IMR-90 (cell line): Measurements from ENCODE around the gene CBX3. TPM values are rescaled to one million over a fixed set of nuclear protein-coding genes. Genes with fewer than 3 reads are reported as not detected.

Experiments
- ATAC-seq: fragments of 200-7000 bp; cut with Tn5 transposase; 2 replicates; pipeline ENCODE4 v1.9.1; 2020; ENCODE audit warnings: low read depth, mild to moderate bottlenecking, moderate library complexity
- BruUV-seq: library from RNA; stranded (reverse); fragments of 400-500 nt; replicated peaks from 2 replicates; lab custom pipeline; 2021; lab: Mats Ljungman, UMichigan
- CTCF ChIA-PET: fragments of 300-600 bp; formaldehyde crosslinking; extraction: SDS; loops from one replicate; lab custom pipeline; 2021; ENCODE audit warnings: antibody characterized with exemption; lab: Yijun Ruan, JAX
- POLR2A ChIA-PET: fragments of 300-600 bp; sonication (Branson Sonifier 250); formaldehyde crosslinking; loops from one replicate; lab custom pipeline; 2022; ENCODE audit warnings: antibody characterized with exemption; ENCODE audit not compliant: unreplicated experiment; lab: Charles Lee
- DNase-seq: peaks from one replicate; pipeline ENCODE4 v3.0.0; 2013
- H2AFZ ChIP-seq: replicated peaks from 2 replicates; pipeline ENCODE3; 2013; ENCODE audit warnings: low read length, mild to moderate bottlenecking; ENCODE audit not compliant: poor library complexity
- H2AK5ac ChIP-seq: 2 replicates; pipeline ENCODE4 v1.6.1; 2013; ENCODE audit warnings: low read depth, low read length, inconsistent platforms
- H2AK9ac ChIP-seq: replicated peaks from 2 replicates; pipeline ENCODE3; 2013; ENCODE audit warnings: mild to moderate bottlenecking, low read depth, low read length, moderate library complexity; ENCODE audit not compliant: poor library complexity
- H2BK120ac ChIP-seq: 2 replicates; pipeline ENCODE4 v1.6.1; 2013; ENCODE audit warnings: low read depth, low read length, inconsistent platforms
- H2BK15ac ChIP-seq: 3 replicates; pipeline ENCODE4 v1.6.1; 2013; ENCODE audit warnings: low read depth, low read length, inconsistent platforms
- H2BK20ac ChIP-seq: 2 replicates; pipeline ENCODE4 v1.6.1; 2013; ENCODE audit warnings: low read depth, mild to moderate bottlenecking, inconsistent platforms, low read length, moderate library complexity
- H2BK5ac ChIP-seq: 2 replicates; pipeline ENCODE4 v1.6.1; 2013; ENCODE audit warnings: mild to moderate bottlenecking, low read depth, low read length, inconsistent platforms; ENCODE audit not compliant: poor library complexity, severe bottlenecking
- H3K14ac ChIP-seq: replicated peaks from 2 replicates; pipeline ENCODE4 v1.6.1; 2013; ENCODE audit warnings: low read depth, low read length, inconsistent platforms
- H3K18ac ChIP-seq: 2 replicates; pipeline ENCODE4 v1.6.1; 2013; ENCODE audit warnings: low read depth, low read length, control low read depth
- H3K23ac ChIP-seq: 2 replicates; pipeline ENCODE4 v1.6.1; 2013; ENCODE audit warnings: low read depth, low read length, inconsistent platforms
- H3K27ac ChIP-seq: 2 replicates; pipeline ENCODE4 v1.5.1; 2013; ENCODE audit warnings: mild to moderate bottlenecking, control low read depth, low read length; ENCODE audit not compliant: insufficient read depth
- H3K27me3 ChIP-seq: 2 replicates; pipeline ENCODE4 v1.6.1; 2013; ENCODE audit warnings: low read length; ENCODE audit not compliant: control insufficient read depth, insufficient read depth
- H3K36me3 ChIP-seq: 2 replicates; pipeline ENCODE4 v1.6.1; 2013; ENCODE audit warnings: low read length, mixed read lengths; ENCODE audit not compliant: control insufficient read depth, insufficient read depth
- H3K4ac ChIP-seq: 2 replicates; pipeline ENCODE4 v1.6.1; 2013; ENCODE audit warnings: low read depth, low read length, inconsistent platforms
- H3K4me1 ChIP-seq: 2 replicates; pipeline ENCODE4 v1.6.1; 2013; ENCODE audit warnings: low read length, mixed read lengths; ENCODE audit not compliant: control insufficient read depth, insufficient read depth
- H3K4me2 ChIP-seq: 2 replicates; pipeline ENCODE4 v1.6.1; 2013; ENCODE audit warnings: low read depth, mild to moderate bottlenecking, control low read depth, low read length, moderate library complexity
- H3K4me3 ChIP-seq: 2 replicates; pipeline ENCODE4 v1.5.1; 2013; ENCODE audit warnings: low read depth, mild to moderate bottlenecking, control low read depth, low read length, moderate library complexity; ENCODE audit not compliant: insufficient read depth
- H3K56ac ChIP-seq: 2 replicates; pipeline ENCODE4 v1.6.1; 2013; ENCODE audit warnings: low read length, inconsistent platforms; ENCODE audit not compliant: insufficient read depth; ENCODE audit errors: extremely low read depth
- H3K79me1 ChIP-seq, 2 experiments: 2 replicates each; pipeline ENCODE4 v1.6.1; 2013; ENCODE audit warnings: low read length in 2 of 2, inconsistent platforms in 1 of 2, low read depth in 1 of 2
- H3K9ac ChIP-seq: 2 replicates; pipeline ENCODE4 v1.6.1; 2013; ENCODE audit warnings: low read depth, low read length, control low read depth
- H3K9me1 ChIP-seq: 2 replicates; pipeline ENCODE4 v1.6.1; 2013; ENCODE audit warnings: low read length, inconsistent platforms; ENCODE audit not compliant: insufficient read depth
- H3K9me3 ChIP-seq: 2 replicates; pipeline ENCODE4 v1.6.1; 2013; ENCODE audit warnings: low read length; ENCODE audit not compliant: control insufficient read depth, insufficient read depth
- H4K20me1 ChIP-seq: 2 replicates; pipeline ENCODE4 v1.6.1; 2013; ENCODE audit warnings: low read length, inconsistent platforms; ENCODE audit not compliant: insufficient read depth
- H4K5ac ChIP-seq: 2 replicates; pipeline ENCODE4 v1.6.1; 2013; ENCODE audit warnings: mild to moderate bottlenecking, low read depth, low read length, control low read depth
- H4K8ac ChIP-seq, 2 experiments: 2 replicates each; pipeline ENCODE4 v1.6.1; 2013; ENCODE audit warnings: low read depth in 2 of 2, low read length in 2 of 2, control low read depth in 1 of 2, inconsistent platforms in 1 of 2
- H4K91ac ChIP-seq: 2 replicates; pipeline ENCODE4 v1.6.1; 2013; ENCODE audit warnings: low read depth, low read length, inconsistent platforms; ENCODE audit not compliant: insufficient read depth
- MAFK ChIP-seq: IDR thresholded peaks from 2 replicates; pipeline ENCODE4 v1.6.1; 2012; ENCODE audit warnings: low read depth, low read length, improper control_type of control experiment
- RFX5 ChIP-seq: IDR thresholded peaks from 2 replicates; pipeline ENCODE4 v1.8.0; 2012; ENCODE audit warnings: low read depth, mild to moderate bottlenecking, low read length, moderate library complexity
- WGBS, 2 experiments: methylation state at CpG; one replicate each; pipeline versions ENCODE4 v1.1.5 to v1.1.7; 2013; ENCODE audit warnings: missing lambda C conversion rate in 2 of 2; ENCODE audit not compliant: insufficient read length in 1 of 2; ENCODE audit errors: extremely low coverage in 2 of 2; 5-methylcytosine and 5-hydroxymethylcytosine counted together
- dilution Hi-C: fragments of 300-500 bp; cut with HindIII; formaldehyde crosslinking; loops from one replicate; pipeline ENCODE4 v1.14.3; 2018; ENCODE audit warnings: low sequenced_read_pairs; ENCODE audit not compliant: unreplicated experiment
- in situ Hi-C: fragments of 300-500 bp; cut with MboI; formaldehyde crosslinking; loops from 3 replicates; pipeline ENCODE4 v1.14.3; 2019; ENCODE audit warnings: low sequenced_read_pairs, inconsistent platforms, mixed read lengths
- intact Hi-C: fragments of 100-400 bp; cut with micrococcal nuclease; formaldehyde crosslinking; loops from 2 replicates; pipeline ENCODE4 v1.10.0; 2022
- polyA plus RNA-seq, 3 experiments: library from polyadenylated mRNA; depleted of rRNA; stranded (reverse); fragments of >200 nt; gene quantifications; 2 replicates each; pipeline ENCODE4 v1.2.3, GENCODE V29; 2012; ENCODE audit warnings: low replicate concordance in 1 of 3
- total RNA-seq: library from RNA; depleted of rRNA; stranded (reverse); fragments of >200 nt; gene quantifications from 2 replicates; pipeline ENCODE4 v1.2.3, GENCODE V29; 2012

The CBX3 gene
- total and polyA plus RNA-seq, 2 of the 4 experiments (the other 2 are of a cell fraction), result 38.2 to 76.5 TPM

DNA sequence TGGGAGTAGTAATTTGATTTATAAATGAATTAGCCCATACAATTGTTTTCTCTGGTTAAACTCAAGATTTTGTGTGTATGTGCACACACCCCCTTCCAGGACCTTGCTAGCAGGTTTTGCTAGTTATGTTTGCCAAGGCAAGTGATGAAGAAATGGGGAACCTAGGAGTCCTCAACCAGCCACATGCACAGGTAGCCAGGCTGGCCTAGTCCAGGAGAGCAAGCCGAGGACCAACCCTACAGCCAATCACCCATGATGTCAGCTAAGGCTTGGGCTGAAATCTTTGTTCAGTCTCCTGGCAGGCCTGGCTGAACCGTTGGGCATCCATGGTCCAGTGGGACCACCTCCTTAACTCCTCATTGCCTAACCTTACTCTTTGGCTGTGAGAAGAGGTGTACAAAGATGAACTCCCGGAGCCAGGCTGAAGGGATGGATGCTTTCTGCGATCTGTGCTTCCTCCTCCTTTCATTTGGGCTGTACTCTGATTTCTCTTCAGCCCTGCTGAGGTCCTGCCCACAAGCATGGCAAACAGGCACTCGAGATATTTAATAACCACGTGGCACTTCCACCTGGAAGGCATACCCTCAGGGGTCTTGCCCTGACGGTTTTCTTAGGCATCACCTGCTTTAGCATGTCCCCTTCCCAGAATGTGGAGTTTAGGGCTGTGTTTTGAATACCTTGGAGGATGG lies 23.1 kb upstream of the CBX3 start:
- no peak overlapping the region for H2AK5ac ChIP-seq
- ATAC-seq, result no peak
- dilution Hi-C loops, result no loop called here
- POLR2A ChIA-PET, result no interaction called here
- no peak overlapping the region for H3K4me3 ChIP-seq
- no peak overlapping the region for H3K27ac ChIP-seq
- no peaks in the 10 kb centered on the region; the same call in 1 of the 2 replicates for H3K9me1 ChIP-seq
- peak overlapping the region; percentile 35 for H2AK9ac ChIP-seq
- no peaks in the 10 kb centered on the region for H3K4me1 ChIP-seq
- no peak overlapping the region for H3K9ac ChIP-seq
- no peak overlapping the region for H2BK20ac ChIP-seq
- no peak overlapping the region for H3K23ac ChIP-seq
- H4K8ac ChIP-seq, result no peak overlapping the region
- H2BK120ac ChIP-seq, result no peak overlapping the region
- no peaks in the 10 kb centered on the region for H3K36me3 ChIP-seq
- no peak overlapping the region for H2BK5ac ChIP-seq
- no peak overlapping the region for H4K91ac ChIP-seq
- no peak overlapping the region for H3K18ac ChIP-seq
- CTCF ChIA-PET, result no interaction called here
- no peak overlapping the region for H2AFZ ChIP-seq
- H3K9me3 ChIP-seq, result no peaks in the 10 kb centered on the region
- TF ChIP-seq MAFK (no peak), RFX5 (no peak)
- H3K79me1 ChIP-seq, result no peaks in the 10 kb centered on the region
- no peak overlapping the region for H3K4me2 ChIP-seq
- intact Hi-C loops, result no loop called here
- peaks cover 10% of the 10 kb centered on the region for H4K20me1 ChIP-seq
- no peak overlapping the region for H3K4ac ChIP-seq
- H3K27me3 ChIP-seq, result no peaks in the 10 kb centered on the region
- H2BK15ac ChIP-seq, result no peak overlapping the region
- no peak overlapping the region for H3K56ac ChIP-seq
- no TSS peak for BruUV-seq
- H3K14ac ChIP-seq, result no peak overlapping the region
- in situ Hi-C loops, result no loop called here
- no peak overlapping the region for H4K5ac ChIP-seq
- WGBS, 2 experiments, result no CpG with 5 or more reads among the region's 7 CpGs
- DNase-seq, result no peak
